ENCODE results near the gene SPAG16.

DNA sequence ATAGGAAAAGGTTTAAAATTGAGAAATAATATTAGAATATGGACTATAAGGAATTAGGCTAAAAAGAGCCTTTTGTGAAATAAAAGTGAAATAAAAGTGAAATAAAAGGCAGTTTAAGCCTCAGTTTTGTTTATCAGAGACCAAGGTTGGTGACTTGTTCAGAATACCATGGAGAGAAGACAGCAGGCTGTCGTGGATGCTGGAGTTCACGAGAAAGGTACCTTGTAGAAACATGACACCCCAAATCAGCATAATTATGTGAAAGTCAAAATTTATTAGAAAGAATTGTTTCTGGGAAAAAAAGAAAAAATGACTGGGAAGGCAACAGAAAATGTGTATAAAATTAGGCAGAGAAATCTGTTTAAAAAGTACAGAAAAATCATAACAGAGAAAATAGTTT lies 46.5 kb upstream of the SPAG16 start:
- TF ChIP-seq, protein P1, sequence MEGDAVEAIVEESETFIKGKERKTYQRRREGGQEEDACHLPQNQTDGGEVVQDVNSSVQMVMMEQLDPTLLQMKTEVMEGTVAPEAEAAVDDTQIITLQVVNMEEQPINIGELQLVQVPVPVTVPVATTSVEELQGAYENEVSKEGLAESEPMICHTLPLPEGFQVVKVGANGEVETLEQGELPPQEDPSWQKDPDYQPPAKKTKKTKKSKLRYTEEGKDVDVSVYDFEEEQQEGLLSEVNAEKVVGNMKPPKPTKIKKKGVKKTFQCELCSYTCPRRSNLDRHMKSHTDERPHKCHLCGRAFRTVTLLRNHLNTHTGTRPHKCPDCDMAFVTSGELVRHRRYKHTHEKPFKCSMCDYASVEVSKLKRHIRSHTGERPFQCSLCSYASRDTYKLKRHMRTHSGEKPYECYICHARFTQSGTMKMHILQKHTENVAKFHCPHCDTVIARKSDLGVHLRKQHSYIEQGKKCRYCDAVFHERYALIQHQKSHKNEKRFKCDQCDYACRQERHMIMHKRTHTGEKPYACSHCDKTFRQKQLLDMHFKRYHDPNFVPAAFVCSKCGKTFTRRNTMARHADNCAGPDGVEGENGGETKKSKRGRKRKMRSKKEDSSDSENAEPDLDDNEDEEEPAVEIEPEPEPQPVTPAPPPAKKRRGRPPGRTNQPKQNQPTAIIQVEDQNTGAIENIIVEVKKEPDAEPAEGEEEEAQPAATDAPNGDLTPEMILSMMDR (IDR thresholded peaks at IDR 0.05; ENCODE audit: insufficient read depth, low read length, poor library complexity, severe bottlenecking): no peak
- no peak for TF ChIP-seq EZH2phosphoT487 (conservative IDR thresholded peaks at IDR 0.05; ENCODE audit: low read length)
